Measurements from ENCODE around the gene HLA-DPB1.

HLA-DPB1 gene

DNA sequence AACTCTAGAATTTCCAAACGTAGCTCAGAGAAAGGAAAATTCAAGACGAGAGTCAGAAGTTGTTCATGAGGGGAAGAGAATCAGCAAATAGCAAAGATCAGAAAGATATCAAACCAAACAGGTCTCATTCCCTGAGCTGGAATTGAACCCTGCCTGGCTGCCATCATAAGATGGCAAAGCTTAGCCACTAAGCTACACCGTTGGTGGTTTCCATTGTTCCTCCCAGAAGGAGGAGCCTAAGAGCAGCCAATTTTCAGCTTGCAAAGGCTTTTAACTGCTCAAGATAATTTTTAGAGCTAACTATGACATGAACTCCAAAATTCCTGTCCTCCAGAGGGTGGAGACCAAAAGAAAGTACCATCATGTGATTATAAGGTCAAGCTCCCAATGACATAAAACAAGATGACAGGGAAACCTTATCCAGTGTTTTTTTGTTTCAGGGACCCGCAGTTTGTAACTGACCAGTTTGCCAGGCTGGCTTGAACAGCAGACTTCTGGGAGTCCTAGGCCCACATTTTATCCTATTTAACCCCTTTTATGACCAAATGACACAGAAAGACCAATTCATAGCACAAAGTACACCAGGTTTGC lies 60.6 kb downstream of the HLA-DPB1 start:
- DNase-seq (ENCODE audit: low read depth in 2 of 2), result no peak
